GM06990 (cell line): ENCODE measurements around the gene NDEL1.

ENCODE experiments used
- DNase-seq: peaks from one replicate; pipeline ENCODE4 v3.0.0-alpha.2; 2011; ENCODE audit not compliant: insufficient read length; ENCODE audit errors: extremely low read depth
- H3K27me3 ChIP-seq: replicated peaks from 2 replicates; pipeline ENCODE4 v1.6.0; 2011; ENCODE audit warnings: low read length; ENCODE audit not compliant: control insufficient read depth, insufficient read depth
- H3K36me3 ChIP-seq: 2 replicates; pipeline ENCODE4 v1.5.1; 2011; ENCODE audit warnings: low read length; ENCODE audit not compliant: control insufficient read depth, insufficient read depth
- H3K4me3 ChIP-seq: replicated peaks from 2 replicates; pipeline ENCODE4 v1.5.1; 2011; ENCODE audit warnings: low read depth, mild to moderate bottlenecking, control low read depth, low read length
- TF ChIP-seq, protein P1 (sequence below): IDR thresholded peaks from 2 replicates; pipeline ENCODE4 v1.5.1; 2011; ENCODE audit warnings: low read length, control low read depth, mild to moderate bottlenecking, inconsistent platforms; ENCODE audit not compliant: insufficient read depth, poor library complexity, severe bottlenecking

The NDEL1 gene

DNA sequence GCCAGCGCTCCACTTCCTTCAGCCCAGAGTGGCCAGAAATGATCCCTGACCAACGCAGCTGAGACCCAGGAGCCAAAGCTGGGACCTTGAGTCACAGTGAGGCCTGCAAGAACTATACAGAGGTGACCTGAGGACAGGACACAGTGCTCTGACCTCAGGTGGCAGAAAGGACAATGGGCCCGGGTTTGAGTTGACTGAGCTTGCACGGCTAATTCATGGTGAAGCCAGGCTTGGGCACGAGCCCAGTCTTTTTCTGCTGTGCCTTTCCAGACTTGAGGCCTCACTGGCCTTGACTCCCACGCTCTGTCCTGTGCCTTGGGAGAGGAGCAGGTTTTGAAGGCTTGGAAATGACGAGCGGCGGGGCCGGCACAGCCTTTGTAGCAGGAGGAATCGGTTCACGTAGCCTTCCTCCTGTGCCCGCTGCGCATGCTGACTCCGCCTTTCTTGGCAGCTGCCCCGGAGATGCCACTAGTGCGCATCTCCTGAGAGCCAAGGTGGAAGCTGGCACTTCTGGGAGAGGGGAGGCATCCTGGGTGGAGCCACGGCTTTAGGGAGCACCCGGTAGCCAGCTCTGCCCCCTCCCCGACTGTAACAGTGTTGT, 34.9 kb downstream of the NDEL1 start:
- DNase-seq, result no peak

DNA sequence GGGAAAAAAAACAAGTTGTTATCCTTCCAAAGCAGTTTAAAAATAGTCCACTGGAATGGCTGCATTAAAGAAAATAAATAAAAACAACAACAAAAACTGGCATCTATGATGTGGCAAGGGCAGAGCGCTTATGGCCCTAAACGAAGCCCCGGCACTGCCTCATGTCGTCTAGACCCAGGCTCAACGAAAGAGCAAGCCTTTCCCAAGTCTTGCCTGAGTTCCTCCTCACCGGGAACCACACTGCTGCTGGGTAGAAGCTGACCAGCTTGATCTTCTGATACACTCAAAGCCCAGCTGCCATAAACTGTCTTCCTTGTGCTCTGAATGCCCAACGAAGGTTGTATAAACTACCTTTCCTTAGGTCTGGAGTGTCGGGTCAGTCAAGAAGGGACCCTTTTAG, 37.0 kb downstream of the NDEL1 start:
- DNase-seq, result no peak
- TF ChIP-seq, protein P1, sequence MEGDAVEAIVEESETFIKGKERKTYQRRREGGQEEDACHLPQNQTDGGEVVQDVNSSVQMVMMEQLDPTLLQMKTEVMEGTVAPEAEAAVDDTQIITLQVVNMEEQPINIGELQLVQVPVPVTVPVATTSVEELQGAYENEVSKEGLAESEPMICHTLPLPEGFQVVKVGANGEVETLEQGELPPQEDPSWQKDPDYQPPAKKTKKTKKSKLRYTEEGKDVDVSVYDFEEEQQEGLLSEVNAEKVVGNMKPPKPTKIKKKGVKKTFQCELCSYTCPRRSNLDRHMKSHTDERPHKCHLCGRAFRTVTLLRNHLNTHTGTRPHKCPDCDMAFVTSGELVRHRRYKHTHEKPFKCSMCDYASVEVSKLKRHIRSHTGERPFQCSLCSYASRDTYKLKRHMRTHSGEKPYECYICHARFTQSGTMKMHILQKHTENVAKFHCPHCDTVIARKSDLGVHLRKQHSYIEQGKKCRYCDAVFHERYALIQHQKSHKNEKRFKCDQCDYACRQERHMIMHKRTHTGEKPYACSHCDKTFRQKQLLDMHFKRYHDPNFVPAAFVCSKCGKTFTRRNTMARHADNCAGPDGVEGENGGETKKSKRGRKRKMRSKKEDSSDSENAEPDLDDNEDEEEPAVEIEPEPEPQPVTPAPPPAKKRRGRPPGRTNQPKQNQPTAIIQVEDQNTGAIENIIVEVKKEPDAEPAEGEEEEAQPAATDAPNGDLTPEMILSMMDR, result no peak
- Histone ChIP-seq H3K27me3 (no peaks in the 10 kb centered on the region), H3K4me3 (no peak overlapping the region), H3K36me3 (peaks cover 58% of the 10 kb centered on the region)

More for the DNA sequence above, 34.9 kb downstream of the NDEL1 start:
- TF ChIP-seq, protein P1, result no peak
- Histone ChIP-seq H3K27me3 (no peaks in the 10 kb centered on the region), H3K4me3 (no peak overlapping the region), H3K36me3 (peaks cover 51% of the 10 kb centered on the region)

DNA sequence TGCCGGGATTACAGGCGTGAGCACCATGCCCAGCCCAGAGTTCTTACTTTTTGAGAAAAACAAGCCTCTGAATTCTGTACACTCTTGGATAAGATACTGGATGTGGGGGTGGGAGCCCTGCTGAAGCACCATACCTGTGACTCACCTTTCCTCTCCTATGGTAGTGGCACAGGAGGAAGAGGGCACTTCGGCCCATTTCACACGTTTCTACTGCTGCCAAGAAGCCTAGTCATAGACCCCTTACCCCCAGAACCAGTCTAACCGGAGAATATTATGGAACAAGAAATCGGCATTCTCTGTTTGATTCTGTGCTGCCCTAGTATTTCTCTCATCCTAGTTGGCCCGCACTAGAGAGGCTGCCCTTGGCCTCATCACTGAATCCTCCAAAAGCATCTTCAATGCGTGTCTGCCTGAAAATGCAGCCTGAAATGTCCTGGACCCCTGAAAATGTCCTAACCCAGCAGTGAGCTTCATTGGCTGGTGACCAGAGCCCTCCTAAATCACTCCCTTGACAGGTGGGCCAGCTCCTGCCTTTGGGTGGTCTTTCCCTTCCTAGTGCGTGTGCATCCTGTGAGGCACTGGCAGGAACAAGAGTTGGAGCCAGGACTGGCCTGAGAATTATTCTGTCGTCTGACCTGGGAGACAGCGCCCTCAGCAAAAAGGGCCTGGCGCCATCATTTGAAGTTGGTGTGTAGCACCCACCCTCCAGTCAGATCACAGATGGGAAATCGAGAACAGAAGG, 37.9 kb downstream of the NDEL1 start:
- H3K4me3 ChIP-seq, result no peak overlapping the region
- TF ChIP-seq, protein P1, result no peak
- DNase-seq, result no peak
- H3K36me3 ChIP-seq, result peaks cover 54% of the 10 kb centered on the region
- no peaks in the 10 kb centered on the region for H3K27me3 ChIP-seq

DNA sequence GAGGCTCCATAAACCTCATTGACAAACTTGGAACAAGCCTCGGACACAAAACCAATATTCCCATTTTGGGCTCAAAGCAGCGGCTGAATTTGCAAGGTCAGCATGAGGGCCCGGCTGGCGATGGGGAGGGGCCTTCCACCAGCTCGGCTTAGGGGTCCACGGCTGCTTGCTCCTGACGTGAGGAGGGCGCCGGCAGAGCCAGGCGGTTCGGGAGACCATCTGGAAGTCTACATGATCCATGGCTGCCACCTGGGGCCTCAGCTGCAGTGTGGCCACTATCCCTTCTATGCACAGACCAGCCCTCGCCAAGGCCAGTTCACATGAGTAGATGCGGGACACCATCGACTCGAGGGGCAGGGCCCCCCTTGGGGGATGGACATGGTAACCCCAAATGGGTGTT, 39.1 kb downstream of the NDEL1 start:
- peaks cover 57% of the 10 kb centered on the region for H3K36me3 ChIP-seq
- TF ChIP-seq, protein P1, result no peak

DNA sequence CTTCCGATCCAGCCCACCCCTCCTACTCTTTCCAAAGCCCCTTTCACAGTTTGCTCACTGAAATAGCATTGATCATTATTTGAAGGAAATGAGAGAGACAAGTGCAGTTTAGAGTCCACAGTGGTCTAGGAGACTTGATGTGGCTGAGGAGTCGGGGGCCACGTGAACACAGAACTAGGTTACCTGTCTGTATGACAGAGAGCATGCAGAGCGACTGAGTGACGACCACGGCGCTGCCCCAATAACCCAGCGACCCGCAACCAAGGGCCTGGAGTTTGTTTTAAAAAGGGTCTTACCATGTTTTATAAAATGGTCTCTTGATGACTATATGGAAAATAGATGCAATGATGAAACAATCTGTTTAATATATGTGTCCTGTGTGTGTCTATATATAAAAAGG, 39.5 kb downstream of the NDEL1 start:
- Histone ChIP-seq H3K4me3 (no peak overlapping the region), H3K36me3 (peaks cover 59% of the 10 kb centered on the region), H3K27me3 (no peaks in the 10 kb centered on the region)
- DNase-seq, result no peak
- TF ChIP-seq, protein P1, result no peak

More for the DNA sequence above, 39.1 kb downstream of the NDEL1 start:
- no peaks in the 10 kb centered on the region for H3K27me3 ChIP-seq
- no peak for DNase-seq
- no peak overlapping the region for H3K4me3 ChIP-seq

DNA sequence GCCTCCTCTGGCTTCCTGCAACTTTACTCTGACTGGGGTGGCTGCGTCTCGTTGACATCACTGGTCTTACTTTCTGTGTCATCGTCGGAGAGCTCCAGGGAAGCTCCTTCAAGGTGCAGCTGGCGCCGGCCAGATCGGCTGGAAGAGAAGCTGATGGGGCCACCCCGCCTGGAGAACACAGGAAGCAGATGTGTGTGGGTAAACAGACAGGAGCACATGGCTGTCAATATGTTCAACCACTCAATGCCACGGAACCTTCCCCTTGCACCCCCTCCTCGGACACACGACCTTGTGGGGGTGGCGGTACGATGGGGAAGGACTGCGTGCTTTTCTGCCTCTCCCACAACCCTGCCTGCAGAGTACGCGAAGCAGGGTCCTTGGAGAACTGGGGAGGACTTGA, 40.1 kb downstream of the NDEL1 start:
- no peaks in the 10 kb centered on the region for H3K27me3 ChIP-seq
- TF ChIP-seq, protein P1, result no peak
- DNase-seq, result no peak
- H3K36me3 ChIP-seq, result peaks cover 57% of the 10 kb centered on the region
- no peak overlapping the region for H3K4me3 ChIP-seq
